Stimulated activated naive CD8-positive, alpha-beta T cell treated with anti-CD3 and anti-CD28 coated beads, Interleukin-15, Interleukin-2, amounts not matched to agents 100 U/mL and 50 U/mL, for 24 hours (primary cell): ENCODE data around the gene UBE3C.
"Not testable (repeated sequence)": the region's sequence is repeated elsewhere in the genome, so short reads cannot be mapped to it uniquely, and the experiment has no call there.

Experiments
- ATAC-seq: fragments of 150-1000 bp; cut with Tn5 transposase; one replicate; pipeline ENCODE4 v1.10.0; 2021
- DNase-seq: peaks from one replicate; pipeline ENCODE4 v3.0.0; 2021

The UBE3C gene

DNA sequence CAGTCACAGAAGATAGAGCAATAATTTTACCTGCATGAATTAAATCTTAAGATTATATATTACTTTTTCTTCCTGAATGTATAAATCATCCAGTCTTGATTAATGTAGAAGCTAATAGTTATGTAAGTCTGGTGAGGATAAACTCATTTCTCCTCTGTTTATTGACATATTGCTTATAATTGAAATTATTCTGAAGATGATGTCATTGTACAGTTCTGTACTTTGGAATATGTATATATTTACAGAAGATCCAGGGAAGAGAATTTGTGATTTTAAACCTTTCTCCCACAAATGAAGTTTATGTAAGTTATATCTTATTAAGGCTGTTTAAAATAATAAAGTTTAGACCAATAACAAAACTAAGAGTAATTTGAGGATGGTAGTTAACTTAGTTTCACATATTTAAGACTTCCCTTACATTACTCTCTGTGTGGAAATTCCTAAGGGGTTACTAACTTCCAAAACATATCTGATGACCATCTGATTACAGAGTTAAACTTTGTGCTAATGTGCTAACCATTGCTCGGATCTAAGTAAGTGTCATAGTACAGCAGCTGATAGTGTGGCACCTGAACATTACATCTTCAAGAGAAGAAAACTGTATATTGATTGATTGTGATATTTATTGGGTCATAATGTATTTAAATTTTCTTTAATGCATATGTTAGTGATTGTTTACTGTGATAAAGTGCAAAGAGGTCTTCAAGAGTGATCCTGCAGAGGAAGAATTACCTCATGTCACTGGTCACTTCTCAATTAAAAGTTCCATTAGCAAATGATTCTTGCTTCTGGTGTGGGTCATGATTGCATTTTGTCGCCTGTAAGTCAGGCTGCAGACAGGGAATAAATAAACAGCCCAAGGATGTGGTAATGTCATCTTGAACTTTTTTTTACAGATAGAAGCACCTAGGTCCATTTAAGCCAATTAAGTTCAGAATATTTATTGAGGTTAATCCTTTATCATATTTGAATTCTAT, 96.9 kb downstream of the UBE3C start:
- ATAC-seq = no peak
- DNase-seq = no peak

GRCh38 chr7:157238087-157238486, 99.4 kb downstream of the UBE3C start:
- DNase-seq = no peak
- ATAC-seq = no peak

GRCh38 chr7:157239571-157240270, 101.0 kb downstream of the UBE3C start:
- DNase-seq = no peak
- no peak for ATAC-seq

- DNase-seq (no peak), ATAC-seq (no peak)
Observed at GRCh38 chr7:157241631-157242030, 102.9 kb downstream of the UBE3C start.

GRCh38 chr7:157244516-157245294, 106.0 kb downstream of the UBE3C start:
- DNase-seq = no peak
- ATAC-seq = no peak

- DNase-seq = no peak
- ATAC-seq = no peak
Observed at GRCh38 chr7:157246052-157246451, 107.3 kb downstream of the UBE3C start.

- no peak for DNase-seq
- ATAC-seq = no peak
Observed at GRCh38 chr7:157248659-157249058, 109.9 kb downstream of the UBE3C start.

- peak; percentile 54 for DNase-seq
- ATAC-seq = no peak
Observed at GRCh38 chr7:157250605-157251228, 112.0 kb downstream of the UBE3C start.

DNA sequence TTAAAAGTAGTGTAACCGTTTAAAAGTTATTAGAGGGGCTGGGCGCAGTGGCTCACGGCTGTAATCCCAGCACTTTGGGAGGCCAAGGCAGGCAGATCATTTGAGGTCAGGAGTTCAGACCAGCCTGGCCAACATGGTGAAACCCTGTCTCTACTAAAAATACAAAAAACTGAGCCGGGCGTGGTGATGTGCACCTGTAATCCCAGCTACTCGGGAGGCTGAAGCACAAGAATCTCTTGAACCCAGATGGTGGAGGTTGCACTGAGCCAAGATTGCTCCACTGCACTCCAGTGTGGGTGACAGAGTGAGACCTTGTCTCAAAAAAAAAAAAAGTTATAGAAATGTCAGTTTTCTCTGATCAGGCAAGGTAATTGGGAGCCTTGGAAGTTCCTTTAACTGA, 113.1 kb downstream of the UBE3C start:
- ATAC-seq = not testable (repeated sequence)

GRCh38 chr7:157253850-157254249, 115.1 kb downstream of the UBE3C start:
- DNase-seq (no peak), ATAC-seq (no peak)

More for the DNA sequence above, 113.1 kb downstream of the UBE3C start:
- DNase-seq = not testable (repeated sequence)

DNA sequence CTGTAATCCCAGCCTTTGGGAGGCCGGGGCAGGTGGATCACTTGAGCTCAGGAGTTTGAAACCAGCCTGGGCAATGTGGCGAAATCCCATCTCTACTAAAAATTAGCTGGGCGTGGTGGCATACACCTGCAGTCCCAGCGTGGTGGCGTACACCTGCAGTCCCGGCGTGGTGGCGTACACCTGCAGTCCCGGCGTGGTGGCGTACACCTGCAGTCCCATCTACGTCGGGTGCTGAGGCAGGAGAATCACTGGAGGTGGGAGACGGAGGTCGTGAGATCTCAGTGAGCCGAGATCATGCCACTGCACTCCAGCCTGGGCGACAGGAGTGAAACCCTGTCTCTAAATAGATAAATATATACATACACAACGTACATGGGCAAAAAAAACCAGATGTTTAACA, 116.1 kb downstream of the UBE3C start:
- ATAC-seq = not testable (repeated sequence)

DNA sequence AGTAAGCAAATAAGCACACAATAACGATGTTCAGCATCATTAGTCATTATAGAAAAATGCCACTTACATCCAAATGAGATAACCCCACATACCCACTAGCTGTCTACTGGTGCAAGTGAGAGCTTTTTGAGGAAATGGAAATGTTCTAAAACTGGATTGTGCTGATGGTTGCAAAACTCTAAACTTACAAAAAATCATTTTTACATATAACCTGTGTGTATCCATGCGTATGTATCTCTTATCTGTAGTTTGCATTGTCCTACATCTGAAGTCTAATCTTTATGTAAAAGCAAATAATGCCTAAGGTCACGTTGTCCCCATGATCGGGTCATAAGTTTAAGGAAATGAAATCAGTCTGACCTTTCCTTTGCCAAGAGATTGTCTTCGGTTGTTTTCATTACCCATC, 116.5 kb downstream of the UBE3C start:
- ATAC-seq = no peak
- no peak for DNase-seq

More for the DNA sequence above, 116.1 kb downstream of the UBE3C start:
- DNase-seq = not testable (repeated sequence)

GRCh38 chr7:157263156-157263555, 124.4 kb downstream of the UBE3C start:
- DNase-seq = no peak

DNA sequence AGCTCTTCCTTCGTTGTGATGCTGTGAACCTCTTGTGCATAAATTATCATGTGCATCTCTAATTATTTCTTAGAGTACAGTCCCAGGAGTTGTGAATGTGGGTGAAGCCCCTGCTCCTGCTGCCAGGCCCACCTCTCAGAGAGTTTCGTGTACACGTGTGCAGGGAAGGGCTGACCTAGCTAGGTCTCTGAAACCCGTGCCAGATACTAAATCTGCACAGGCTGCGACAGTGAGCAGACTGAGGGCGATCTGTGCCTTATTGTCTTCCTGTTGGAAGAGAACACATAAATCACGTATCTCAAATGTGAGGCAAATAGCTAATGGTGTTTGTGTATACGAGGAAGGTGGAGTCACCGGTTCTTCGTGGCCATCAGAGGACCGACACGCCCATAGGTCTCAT, 126.3 kb downstream of the UBE3C start:
- DNase-seq (no peak), ATAC-seq (no peak)

More at GRCh38 chr7:157263156-157263555, 124.4 kb downstream of the UBE3C start:
- ATAC-seq = no peak

DNA sequence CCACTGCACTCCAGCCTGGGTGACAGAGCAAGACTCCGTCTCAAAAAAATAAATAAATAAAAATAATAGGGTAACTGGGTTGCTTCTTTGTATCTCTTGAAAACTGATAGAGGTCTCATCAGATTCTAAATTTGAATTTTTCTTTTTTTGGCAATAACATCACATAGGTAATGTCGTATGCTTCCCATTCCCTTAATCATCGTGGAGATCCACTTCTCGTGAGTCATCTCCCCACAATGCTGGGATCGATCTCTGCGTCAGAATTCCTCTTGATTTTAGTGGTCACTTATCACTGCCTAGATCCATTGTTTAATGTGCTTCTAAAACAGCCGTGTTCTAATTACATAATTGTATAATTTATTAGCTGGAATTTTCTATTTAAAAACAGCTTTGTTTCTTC, 127.5 kb downstream of the UBE3C start:
- no peak for ATAC-seq

DNA sequence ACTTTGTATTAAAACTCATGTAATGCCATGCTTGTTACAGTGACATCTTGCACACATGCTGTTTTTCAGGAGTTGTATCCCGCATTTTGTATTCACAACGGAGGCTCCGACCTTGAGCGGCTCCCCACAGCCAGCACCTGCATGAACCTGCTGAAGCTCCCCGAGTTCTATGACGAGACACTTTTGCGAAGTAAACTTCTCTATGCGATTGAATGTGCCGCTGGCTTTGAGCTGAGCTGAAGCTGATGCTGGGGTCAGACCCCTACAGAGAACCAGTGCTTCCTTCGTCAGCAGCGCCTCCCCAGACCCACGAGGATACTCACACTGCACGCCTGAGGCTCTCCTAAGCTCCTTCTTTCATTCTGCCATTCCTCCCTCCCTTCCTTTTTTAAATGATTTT, 128.8 kb downstream of the UBE3C start:
- ATAC-seq (no peak), DNase-seq (no peak)

More for the DNA sequence above, 127.5 kb downstream of the UBE3C start:
- DNase-seq = no peak

DNA sequence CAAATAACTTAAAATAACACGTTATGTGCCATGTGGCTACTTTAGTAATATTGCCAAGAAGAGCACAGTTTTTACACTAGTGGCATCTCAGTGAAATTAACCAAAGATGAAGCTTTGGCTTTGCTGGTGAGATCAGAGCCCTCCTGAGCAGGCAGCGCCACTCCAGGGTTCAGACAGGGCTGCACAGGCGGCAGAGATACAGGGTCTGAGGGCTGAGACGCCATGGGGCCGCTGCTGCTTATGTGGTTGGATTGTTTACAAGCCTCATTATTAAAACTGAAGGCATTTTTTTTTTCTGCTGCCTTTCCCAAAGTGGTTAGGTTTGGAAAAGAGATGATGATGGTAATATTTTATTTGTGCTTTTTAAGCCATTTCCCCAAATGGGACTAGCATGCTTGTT, 129.2 kb downstream of the UBE3C start:
- ATAC-seq (no peak), DNase-seq (no peak)

DNA sequence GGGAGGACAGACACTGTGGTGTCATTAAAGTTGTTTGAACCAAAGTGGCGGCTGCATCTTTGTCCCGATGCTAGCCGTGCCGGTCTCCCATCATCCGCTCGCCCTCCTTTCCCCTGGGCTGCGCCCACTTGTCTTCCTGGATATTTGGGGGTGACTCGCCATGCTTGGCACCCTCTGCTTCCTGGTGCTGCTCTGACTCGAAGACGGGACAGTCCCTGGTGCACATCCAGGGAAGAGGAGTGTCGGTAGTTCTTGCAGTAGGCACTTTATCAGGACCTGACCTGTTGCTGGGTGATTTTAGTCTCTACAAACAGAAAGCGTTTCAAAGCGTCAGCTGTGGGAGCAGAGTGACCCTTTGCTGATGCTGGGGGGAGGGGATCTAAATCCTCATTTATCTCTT, 129.8 kb downstream of the UBE3C start:
- DNase-seq (no peak), ATAC-seq (no peak)

- ATAC-seq = no peak
- DNase-seq = no peak
Observed at GRCh38 chr7:157269341-157270059, 130.8 kb downstream of the UBE3C start.

DNA sequence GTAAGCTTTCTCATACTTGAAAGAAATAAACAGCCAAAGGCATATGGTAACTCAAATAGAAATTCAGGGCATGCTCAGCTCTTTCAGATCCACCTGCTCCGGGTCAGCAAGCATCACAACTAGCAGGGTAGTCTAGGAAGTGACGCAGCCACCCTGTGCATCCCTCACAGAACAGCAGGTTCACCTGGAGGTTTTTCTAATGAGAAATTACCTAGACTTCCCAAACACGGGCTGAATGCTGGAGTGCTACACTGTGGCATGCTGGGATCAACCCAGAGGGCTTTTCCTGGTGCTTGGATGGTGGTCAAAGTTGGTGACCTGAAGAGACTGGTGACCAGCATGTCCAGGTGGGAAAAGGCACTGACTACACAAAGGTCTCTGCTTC, 131.3 kb downstream of the UBE3C start:
- DNase-seq = no peak
- no peak for ATAC-seq

DNA sequence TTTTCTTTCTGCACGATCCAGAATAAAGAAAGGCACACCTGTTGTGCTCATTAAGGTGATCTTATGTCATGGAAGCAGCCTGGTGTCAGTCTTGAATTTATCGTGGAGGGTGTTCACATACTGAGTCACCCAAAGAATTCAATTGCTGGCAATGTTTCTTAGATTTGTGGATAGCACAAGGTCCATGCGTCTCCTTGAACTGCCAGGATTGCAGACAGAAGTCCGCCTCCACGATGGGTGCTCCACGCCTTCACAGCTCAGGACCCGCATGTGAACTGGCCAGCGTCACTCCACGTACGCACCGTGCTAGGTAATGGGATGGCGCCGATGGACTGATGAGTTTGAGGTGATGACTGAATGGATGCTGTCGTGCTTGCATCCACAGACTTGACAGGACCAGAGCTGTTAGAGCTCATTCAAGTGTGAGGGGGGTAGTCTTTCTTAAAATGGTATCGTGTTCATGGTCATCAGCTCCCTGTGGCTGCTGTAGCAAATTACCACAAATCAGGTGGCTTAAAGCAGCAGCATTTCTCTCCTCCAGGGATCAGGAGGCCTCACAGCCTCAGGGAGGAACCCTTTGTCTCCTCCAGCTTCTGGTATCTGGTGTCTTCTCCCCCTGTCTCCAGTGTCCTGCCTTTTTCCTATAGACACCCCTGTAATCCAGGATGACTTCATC, 132.7 kb downstream of the UBE3C start:
- ATAC-seq (no peak), DNase-seq (no peak)
